GM11168 (cell line): ENCODE measurements around the gene GRIK4.

ENCODE experiments used
- in situ Hi-C: fragments of 300-500 bp; cut with MboI; formaldehyde crosslinking; loops from one replicate; pipeline ENCODE4 v1.12.0; 2022; ENCODE audit warnings: low sequenced_read_pairs; ENCODE audit not compliant: unreplicated experiment

The GRIK4 gene

DNA sequence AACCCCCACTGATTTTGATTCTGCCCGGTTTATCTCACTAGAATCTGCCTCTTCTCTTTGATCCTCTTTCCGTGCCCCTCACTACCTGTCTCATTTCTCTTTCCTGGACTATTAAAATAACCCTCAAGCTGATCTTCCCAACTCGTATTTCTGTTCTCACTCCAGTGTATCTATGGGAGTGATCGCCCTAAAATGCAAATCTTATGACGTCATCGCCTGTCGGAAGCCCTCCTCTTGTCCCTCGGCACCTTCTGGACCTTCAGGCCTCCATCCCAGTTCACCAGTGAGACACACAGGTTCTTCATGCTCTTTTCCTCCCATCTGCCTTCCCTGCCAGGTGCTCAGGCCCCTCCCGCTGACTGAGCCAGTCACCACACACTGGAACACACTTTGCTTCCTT is 277.8 kb downstream of the GRIK4 start:
- in situ Hi-C loops: no loop called here

GRCh38 chr11:120792306-120792705 is 280.8 kb downstream of the GRIK4 start:
- in situ Hi-C loops: no loop called here

DNA sequence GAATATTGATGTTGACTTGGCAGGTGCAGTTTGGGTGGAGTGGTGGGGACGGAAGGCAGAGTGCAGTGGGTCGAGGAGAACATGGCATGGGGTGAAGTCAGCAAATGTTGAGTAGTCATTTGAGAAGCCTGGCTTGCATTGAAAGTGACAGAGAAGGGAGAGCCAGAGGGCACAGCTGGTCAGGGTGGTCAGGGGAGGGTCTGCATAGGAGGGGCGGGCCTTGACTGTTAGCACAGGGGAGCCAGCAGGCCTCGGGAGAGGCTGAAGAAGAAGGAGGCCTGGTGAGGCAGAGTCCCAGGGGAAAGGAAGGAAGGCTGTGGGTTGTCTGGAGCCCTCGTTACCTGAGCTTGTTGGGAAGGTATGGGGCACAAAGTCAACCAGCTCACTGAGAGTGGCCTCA is 281.6 kb downstream of the GRIK4 start:
- in situ Hi-C loops: no loop called here

GRCh38 chr11:120793806-120794479 is 282.4 kb downstream of the GRIK4 start:
- in situ Hi-C loops: no loop called here

GRCh38 chr11:120794748-120795147 is 283.2 kb downstream of the GRIK4 start:
- in situ Hi-C loops: no loop called here

GRCh38 chr11:120795185-120795584 is 283.6 kb downstream of the GRIK4 start:
- in situ Hi-C loops: no loop called here

- in situ Hi-C loops: no loop called here
Measured at GRCh38 chr11:120797143-120797542, 285.6 kb downstream of the GRIK4 start.

GRCh38 chr11:120798854-120799253 is 287.3 kb downstream of the GRIK4 start:
- in situ Hi-C loops: no loop called here

DNA sequence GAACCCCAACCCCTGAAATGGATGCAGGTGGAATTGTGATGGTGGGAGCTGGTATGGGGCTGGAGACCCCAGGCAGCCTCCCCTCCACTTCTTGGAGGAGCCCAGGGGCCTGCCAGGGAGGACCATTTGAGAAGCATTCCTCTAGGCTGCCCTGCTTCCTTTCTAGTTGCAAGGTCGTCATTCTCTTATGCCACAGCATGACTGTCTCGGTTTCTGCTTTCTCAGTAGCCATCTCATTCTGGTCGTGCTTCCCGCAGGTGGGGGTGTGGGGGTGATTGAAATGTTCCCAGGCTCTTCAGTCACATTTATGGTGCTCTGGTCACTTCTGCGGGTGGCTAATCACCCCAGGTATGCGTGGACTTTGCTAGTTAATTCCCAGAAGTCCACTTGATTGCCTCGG is 288.7 kb downstream of the GRIK4 start:
- in situ Hi-C loops: loop anchor here (25.0 kb wide), 1 partner anchor 288 kb away; the partner anchor contains the start of gene GRIK4

- in situ Hi-C loops: loop anchor here (25.0 kb wide), 1 partner anchor 290 kb away; the partner anchor contains the start of gene GRIK4
Measured at GRCh38 chr11:120801801-120802689, 290.5 kb downstream of the GRIK4 start.

DNA sequence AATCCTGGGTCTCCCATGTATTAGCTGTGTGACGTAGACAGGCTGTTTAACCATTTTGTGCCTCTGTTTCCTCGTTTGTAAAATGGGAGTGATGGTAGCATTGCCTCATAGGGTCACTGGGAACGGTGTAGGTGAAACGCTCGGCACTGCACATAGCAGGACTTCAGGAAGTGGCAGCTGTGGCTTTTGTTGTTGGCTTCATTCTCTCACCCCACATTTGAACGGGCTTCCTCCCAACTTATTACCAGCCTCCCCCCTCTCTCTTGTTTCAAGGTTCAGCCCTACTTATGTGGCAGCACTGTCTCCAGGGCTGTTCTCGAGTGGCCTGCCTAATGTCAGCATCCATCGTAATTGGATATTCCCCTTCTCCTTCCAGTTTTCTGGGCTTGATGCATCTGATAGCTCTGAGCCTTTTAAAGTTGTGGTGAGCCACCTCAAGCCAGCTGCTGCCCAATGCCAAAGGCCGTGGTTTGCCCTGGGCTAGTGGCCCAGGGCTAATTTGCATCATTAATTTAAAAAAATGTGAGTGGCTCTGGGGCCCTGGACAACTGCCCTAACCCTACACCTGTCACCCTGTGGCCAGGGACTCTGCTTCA is 294.5 kb downstream of the GRIK4 start:
- in situ Hi-C loops: loop anchor here (25.0 kb wide), 1 partner anchor 294 kb away; the partner anchor contains the start of gene GRIK4

DNA sequence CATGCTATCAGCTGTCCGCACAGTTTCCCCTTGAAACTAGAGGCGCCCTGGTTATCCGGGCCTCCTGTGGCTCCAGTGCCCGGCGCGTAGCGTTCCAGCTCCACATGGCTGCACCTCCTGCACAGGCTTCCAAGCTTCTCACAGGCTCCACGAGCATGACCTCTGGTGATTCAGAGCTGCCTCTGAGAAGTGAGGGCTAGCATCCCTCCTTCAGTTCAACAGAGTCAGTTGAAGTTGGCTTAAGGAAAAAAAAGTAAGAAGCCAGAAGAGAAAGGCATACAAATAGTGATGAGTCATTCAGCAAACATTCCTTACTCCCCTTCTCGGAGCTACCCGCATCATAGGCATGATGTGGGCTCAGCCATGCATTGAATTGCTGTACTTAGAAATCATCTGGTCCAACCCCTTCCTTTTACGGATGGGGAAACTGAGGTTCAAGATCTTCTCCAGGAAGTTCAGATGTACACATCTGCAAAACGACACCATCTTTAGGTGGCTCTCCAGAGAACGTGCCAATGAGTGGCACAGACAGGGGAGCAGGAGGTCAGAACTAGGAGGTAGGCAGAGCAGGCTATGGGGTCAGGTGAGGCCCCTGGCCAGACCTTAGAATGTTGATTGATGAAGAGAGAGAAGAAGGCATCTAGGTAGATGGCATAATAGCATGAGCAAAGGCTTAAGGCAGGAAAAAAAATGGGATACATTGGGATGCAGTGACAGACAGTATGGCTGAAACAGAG is 296.0 kb downstream of the GRIK4 start:
- in situ Hi-C loops: loop anchor here (25.0 kb wide), 1 partner anchor 295 kb away; the partner anchor contains the start of gene GRIK4

DNA sequence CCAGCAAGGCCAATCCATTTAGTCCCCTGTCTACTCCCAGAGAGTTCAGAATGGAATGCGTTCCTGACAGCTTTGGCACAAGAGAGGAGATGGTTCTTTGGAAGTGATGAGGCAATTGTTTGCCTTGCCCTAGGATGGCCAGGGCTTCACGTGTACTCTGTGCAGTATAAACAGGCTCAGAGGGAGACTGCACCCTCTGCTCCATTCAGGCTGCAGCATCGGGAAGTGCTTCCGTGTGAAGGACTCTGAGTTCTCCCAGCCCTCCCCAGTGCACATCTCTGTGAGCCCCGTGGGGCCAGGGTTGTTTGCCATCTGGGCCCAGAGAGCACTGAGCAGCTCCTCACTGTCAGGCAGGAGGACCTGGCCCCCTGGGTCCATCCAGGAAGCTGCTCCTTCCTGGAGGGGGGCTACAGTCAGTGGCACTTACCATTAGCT is 297.1 kb downstream of the GRIK4 start:
- in situ Hi-C loops: loop anchor here (25.0 kb wide), 1 partner anchor 296 kb away; the partner anchor contains the start of gene GRIK4

GRCh38 chr11:120810251-120810650 is 298.7 kb downstream of the GRIK4 start:
- in situ Hi-C loops: loop anchor here (25.0 kb wide), 1 partner anchor 298 kb away; the partner anchor contains the start of gene GRIK4

DNA sequence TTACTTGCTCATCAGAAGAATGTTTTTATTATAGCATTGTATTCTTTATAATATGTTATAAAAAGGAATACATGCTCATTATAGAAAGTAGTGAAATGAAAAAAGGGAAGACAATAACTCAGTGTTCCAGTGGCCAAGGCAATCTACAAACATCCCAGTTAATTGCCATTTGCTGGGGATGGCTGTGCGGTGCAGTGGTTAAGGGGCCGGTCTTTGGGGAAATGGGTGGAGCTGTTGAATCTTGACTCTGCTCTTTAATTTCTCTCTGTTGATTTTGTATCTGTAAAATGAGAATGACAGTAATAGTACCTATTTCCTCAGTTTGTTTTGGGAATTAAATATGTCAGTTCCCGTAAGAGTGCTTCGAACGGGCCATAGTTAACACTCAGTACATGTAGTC is 299.7 kb downstream of the GRIK4 start:
- in situ Hi-C loops: loop anchor here (25.0 kb wide), 1 partner anchor 299 kb away; the partner anchor contains the start of gene GRIK4

- in situ Hi-C loops: loop anchor here (25.0 kb wide), 1 partner anchor 299 kb away; the partner anchor contains the start of gene GRIK4
Measured at GRCh38 chr11:120811731-120812130, 300.2 kb downstream of the GRIK4 start.

- in situ Hi-C loops: loop anchor here (25.0 kb wide), 1 partner anchor 302 kb away; the partner anchor contains the start of gene GRIK4
Measured at GRCh38 chr11:120814531-120815318, 303.2 kb downstream of the GRIK4 start.

GRCh38 chr11:120815319-120816100 is 304.0 kb downstream of the GRIK4 start:
- in situ Hi-C loops: loop anchor here (25.0 kb wide), 1 partner anchor 303 kb away; the partner anchor contains the start of gene GRIK4
